HepG2 (cell line): ENCODE measurements around the gene FAM163B.

Source experiments
- CREB1 ChIP-seq, 2 experiments: fragments of 450-650 bp in 1 of 2; IDR thresholded peaks; 2 replicates each; pipeline ENCODE4 v1.6.1; 2016 to 2017; ENCODE audit warnings: control low read depth in 1 of 2, mild to moderate bottlenecking in 1 of 2, missing compliant biosample characterization in 1 of 2, missing genetic modification characterization in 1 of 2
- E2F1 ChIP-seq: sonication (generic); formaldehyde crosslinking; IDR thresholded peaks from 2 replicates; pipeline ENCODE4 v1.5.0; 2020; ENCODE audit warnings: missing genetic modification reagents
- FOXK1 ChIP-seq: sonication (generic); formaldehyde crosslinking; IDR thresholded peaks from 2 replicates; pipeline ENCODE4 v1.4.0; 2020; ENCODE audit warnings: low read depth, missing genetic modification reagents, borderline replicate concordance
- NR1H2 ChIP-seq: sonication (generic); formaldehyde crosslinking; IDR thresholded peaks from 2 replicates; pipeline ENCODE4 v1.8.1; 2022; ENCODE audit warnings: low read depth, missing genetic modification reagents, borderline replicate concordance
- RAD21 ChIP-seq: fragments of 450-650 bp; formaldehyde crosslinking; IDR thresholded peaks from 2 replicates; pipeline ENCODE4 v1.5.0; 2020; ENCODE audit warnings: mild to moderate bottlenecking
- ZNF354B ChIP-seq: sonication (generic); formaldehyde crosslinking; IDR thresholded peaks from 2 replicates; pipeline ENCODE4 v1.8.0; 2022; ENCODE audit warnings: mild to moderate bottlenecking, missing genetic modification reagents

- TF ChIP-seq NR1H2 (no peak), CREB1 (IDR thresholded peaks at IDR 0.05) (no peak), CREB1 (CRISPR knock-in tag; IDR thresholded peaks at IDR 0.05) (no peak), E2F1 (CRISPR knock-in tag) (no peak), FOXK1 (CRISPR knock-in tag) (no peak), RAD21 (CRISPR knock-in tag) (no peak), ZNF354B (CRISPR knock-in tag) (no peak)
Measured at GRCh38 chr9:133599470-133600173, 9.6 kb downstream of the FAM163B start.
